Mammary epithelial cell (primary cell): ENCODE results near the gene PLXNA4.

Experiments used
- CTCF ChIP-seq, 2 donors: IDR thresholded peaks in 1 of 2; conservative IDR thresholded peaks in 1 of 2; 2 replicates each; pipeline ENCODE4 v1.5.1; 2011 to 2012; ENCODE audit warnings: inconsistent platforms in 2 of 2, low read length in 2 of 2, mild to moderate bottlenecking in 2 of 2, control low read depth in 1 of 2, low read depth in 1 of 2; ENCODE audit not compliant: insufficient read depth in 1 of 2; ENCODE audit errors: extremely low read depth in 1 of 2
- EZH2 ChIP-seq: IDR thresholded peaks from 2 replicates; pipeline ENCODE4 v1.6.1; 2012; ENCODE audit warnings: low read length, inconsistent platforms, borderline replicate concordance

DNA sequence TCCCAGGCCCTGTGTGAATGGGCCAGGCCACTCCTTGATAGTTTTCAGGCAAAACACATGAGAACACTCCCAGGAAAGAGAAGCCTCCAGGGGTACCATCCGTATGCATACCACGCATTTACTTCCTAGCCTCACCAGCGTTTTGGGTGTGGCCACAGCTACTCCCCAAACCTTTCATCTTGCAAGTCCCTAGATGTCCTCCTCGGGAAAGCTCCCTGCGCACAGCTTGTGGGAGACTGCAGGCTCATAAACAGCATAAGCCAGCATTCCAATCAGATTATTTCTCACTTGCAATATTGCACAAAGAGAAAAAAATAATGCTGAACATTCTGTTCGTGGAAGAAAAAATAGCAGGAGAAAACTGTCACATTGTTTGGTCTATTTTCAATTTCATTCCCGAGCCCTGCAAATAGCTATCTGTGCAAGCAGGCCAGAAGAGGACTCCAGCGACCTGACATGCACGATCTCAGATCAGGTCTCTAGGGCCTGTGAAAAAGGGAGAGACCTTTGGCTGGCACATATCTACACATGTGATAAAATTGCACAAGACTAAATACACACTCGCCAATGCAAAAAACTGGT lies 175.6 kb downstream of the PLXNA4 start:
- no peak for TF ChIP-seq CTCF (conservative IDR thresholded peaks at IDR 0.05 in 1 of 2, IDR thresholded peaks at IDR 0.05 in 1 of 2; ENCODE audit: extremely low read depth in 1 of 2, insufficient read depth in 1 of 2, low read depth in 1 of 2, low read length in 2 of 2)
- no peak for TF ChIP-seq EZH2
